ENCODE data around the gene OR52A1. TPM values are rescaled to one million over a fixed set of nuclear protein-coding genes. Genes with fewer than 3 reads are reported as not detected.

The OR52A1 gene
- total RNA-seq, 4 donors from 2014 or later = not detected

DNA sequence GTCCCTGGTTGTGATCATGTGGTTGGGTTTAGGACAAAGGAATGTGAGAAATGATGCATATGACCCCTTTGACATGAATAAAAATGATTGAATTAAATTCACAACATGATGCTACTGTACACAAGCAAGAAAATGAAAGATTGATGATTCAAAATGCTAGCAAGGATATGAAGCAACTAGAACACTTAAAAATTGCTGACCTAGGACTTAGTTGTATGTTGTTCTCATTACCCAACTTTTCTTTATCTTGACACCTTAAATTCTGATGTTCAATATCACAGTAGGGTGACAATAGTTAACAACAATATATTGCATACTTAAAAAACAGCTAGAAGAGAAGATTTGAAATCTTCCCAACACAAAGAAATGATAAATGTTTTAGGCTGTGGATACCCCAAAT lies 37.0 kb downstream of the OR52A1 start:
- no peaks in the 10 kb centered on the region for H3K4me1 ChIP-seq
- no peaks in the 10 kb centered on the region for H3K9me3 ChIP-seq
- no peaks in the 10 kb centered on the region for H3K36me3 ChIP-seq
- H3K27me3 ChIP-seq = no peaks in the 10 kb centered on the region
- TF ChIP-seq, protein P1, sequence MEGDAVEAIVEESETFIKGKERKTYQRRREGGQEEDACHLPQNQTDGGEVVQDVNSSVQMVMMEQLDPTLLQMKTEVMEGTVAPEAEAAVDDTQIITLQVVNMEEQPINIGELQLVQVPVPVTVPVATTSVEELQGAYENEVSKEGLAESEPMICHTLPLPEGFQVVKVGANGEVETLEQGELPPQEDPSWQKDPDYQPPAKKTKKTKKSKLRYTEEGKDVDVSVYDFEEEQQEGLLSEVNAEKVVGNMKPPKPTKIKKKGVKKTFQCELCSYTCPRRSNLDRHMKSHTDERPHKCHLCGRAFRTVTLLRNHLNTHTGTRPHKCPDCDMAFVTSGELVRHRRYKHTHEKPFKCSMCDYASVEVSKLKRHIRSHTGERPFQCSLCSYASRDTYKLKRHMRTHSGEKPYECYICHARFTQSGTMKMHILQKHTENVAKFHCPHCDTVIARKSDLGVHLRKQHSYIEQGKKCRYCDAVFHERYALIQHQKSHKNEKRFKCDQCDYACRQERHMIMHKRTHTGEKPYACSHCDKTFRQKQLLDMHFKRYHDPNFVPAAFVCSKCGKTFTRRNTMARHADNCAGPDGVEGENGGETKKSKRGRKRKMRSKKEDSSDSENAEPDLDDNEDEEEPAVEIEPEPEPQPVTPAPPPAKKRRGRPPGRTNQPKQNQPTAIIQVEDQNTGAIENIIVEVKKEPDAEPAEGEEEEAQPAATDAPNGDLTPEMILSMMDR (IDR thresholded peaks at IDR 0.05) = no peak
- TF ChIP-seq POLR2AphosphoS5 (IDR thresholded peaks at IDR 0.05) (no peak), POLR2A (IDR thresholded peaks at IDR 0.05) (no peak), EP300 (IDR thresholded peaks at IDR 0.05) (no peak)
- no peak overlapping the region for H3K4me3 ChIP-seq
- DNase-seq (ENCODE audit: low spot score in 2 of 2) = no peak
- no peak overlapping the region for H3K27ac ChIP-seq

DNA sequence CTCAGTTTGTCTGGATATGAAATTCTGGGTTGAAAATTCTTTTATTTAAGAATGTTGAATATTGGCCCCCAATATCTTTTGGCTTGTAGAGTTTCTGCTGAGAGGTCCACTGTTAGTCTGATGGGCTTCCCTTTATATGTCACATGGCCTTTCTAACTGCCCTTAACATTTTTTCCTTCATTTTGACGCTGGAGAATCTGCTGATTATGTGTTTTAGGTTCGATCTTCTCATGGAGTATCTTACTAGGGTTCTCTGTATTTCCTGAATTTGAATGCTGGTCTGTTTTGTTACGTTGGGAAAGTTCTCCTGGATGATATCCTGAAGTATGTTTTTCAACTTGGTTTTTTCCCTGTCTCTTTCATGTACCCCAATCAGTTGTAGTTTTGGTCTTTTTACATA lies 39.2 kb downstream of the OR52A1 start:
- no peaks in the 10 kb centered on the region for H3K4me1 ChIP-seq
- H3K27me3 ChIP-seq = no peaks in the 10 kb centered on the region
- no peak overlapping the region for H3K27ac ChIP-seq
- no peak overlapping the region for H3K4me3 ChIP-seq
- H3K9me3 ChIP-seq = no peaks in the 10 kb centered on the region
- TF ChIP-seq POLR2AphosphoS5 (IDR thresholded peaks at IDR 0.05) (no peak), POLR2A (IDR thresholded peaks at IDR 0.05) (no peak), EP300 (IDR thresholded peaks at IDR 0.05) (no peak)
- TF ChIP-seq, protein P1 (IDR thresholded peaks at IDR 0.05) = no peak
- H3K36me3 ChIP-seq = no peaks in the 10 kb centered on the region
- 76% methylated on average over 3 of the region's 3 CpGs for WGBS
- no peak for DNase-seq (ENCODE audit: low spot score in 2 of 2)

DNA sequence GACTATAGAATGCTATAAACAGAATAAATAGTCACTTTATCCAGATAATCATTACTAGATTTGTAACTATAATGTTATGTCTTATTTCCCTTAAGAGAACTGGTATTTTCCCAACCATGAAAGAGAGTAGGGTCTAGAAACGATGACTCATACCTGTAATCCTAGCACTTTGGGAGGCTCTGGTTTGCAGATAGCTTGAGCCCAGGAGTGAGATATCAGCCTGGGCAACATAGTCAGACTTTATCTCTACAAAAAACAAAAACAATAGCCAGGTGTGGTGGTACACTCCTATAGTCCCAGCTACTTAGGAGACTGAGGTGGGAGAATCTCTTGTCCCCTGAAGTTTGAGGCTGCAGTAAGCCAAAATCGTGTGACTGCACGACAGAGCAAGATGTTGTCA lies 47.3 kb downstream of the OR52A1 start:
- TF ChIP-seq EP300 (IDR thresholded peaks at IDR 0.05) (no peak), POLR2A (IDR thresholded peaks at IDR 0.05) (no peak), POLR2AphosphoS5 (IDR thresholded peaks at IDR 0.05) (no peak)
- TF ChIP-seq, protein P1 (IDR thresholded peaks at IDR 0.05) = no peak
- H3K9me3 ChIP-seq = no peaks in the 10 kb centered on the region
- no peak overlapping the region for H3K4me3 ChIP-seq
- H3K27ac ChIP-seq = no peak overlapping the region
- DNase-seq (ENCODE audit: low spot score in 2 of 2) = no peak
- 72% methylated on average over 3 of the region's 3 CpGs for WGBS
- H3K36me3 ChIP-seq = no peaks in the 10 kb centered on the region
- no peaks in the 10 kb centered on the region for H3K27me3 ChIP-seq
- no peaks in the 10 kb centered on the region for H3K4me1 ChIP-seq

DNA sequence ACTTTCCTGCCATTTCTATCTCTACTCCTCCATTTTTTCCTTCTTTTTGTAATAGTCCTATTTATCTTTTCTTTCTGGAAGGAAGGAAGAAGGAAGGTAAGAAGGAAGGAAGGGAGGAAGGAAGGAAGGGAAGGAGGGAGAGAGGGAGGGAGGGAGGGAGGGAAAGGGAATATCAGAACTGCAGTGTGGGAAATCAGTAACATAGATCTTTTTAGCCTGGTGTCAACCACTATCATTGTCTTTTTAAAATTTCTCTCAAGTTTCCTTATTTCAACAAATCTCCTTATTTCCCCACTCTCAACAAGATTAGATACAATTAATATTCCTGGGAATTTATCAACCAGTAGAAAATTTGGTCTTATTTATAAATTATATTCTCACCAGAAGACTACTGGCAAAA lies 51.5 kb downstream of the OR52A1 start:
- H3K9me3 ChIP-seq = no peaks in the 10 kb centered on the region
- no peak for DNase-seq (ENCODE audit: low spot score in 2 of 2)
- no peak for TF ChIP-seq POLR2AphosphoS5 (IDR thresholded peaks at IDR 0.05)
- H3K36me3 ChIP-seq = no peaks in the 10 kb centered on the region
- no peaks in the 10 kb centered on the region for H3K4me1 ChIP-seq
- no peaks in the 10 kb centered on the region for H3K27me3 ChIP-seq
- H3K27ac ChIP-seq = no peak overlapping the region
- H3K4me3 ChIP-seq = no peak overlapping the region

DNA sequence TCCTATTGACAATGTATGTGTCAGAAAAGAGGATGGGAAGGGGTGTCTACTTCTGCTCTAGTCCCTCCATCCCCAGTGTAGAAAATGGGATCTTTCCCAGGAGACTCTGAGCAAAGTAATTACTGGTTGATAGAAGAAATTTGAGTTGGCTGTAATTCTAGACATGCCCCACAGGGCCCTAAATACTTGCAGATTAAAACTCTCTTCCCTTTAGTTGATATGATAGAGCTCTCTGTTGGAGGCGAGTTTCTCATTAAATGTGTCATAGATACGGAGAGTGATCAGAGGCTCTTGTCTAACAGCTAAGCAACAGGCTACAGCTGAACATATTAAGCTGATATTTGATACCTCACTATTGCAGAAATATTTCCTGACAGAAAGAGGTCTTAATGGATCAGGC lies 52.3 kb downstream of the OR52A1 start:
- Histone ChIP-seq H3K4me1 (no peaks in the 10 kb centered on the region), H3K27ac (no peak overlapping the region), H3K4me3 (no peak overlapping the region), H3K27me3 (no peaks in the 10 kb centered on the region), H3K36me3 (no peaks in the 10 kb centered on the region), H3K9me3 (no peaks in the 10 kb centered on the region)
- 57% methylated on average over 2 of the region's 2 CpGs for WGBS
- TF ChIP-seq POLR2AphosphoS5 (IDR thresholded peaks at IDR 0.05) (no peak), EP300 (IDR thresholded peaks at IDR 0.05) (no peak), POLR2A (IDR thresholded peaks at IDR 0.05) (no peak)
- TF ChIP-seq, protein P1 (IDR thresholded peaks at IDR 0.05) = no peak
- DNase-seq (ENCODE audit: low spot score in 2 of 2) = no peak

DNA sequence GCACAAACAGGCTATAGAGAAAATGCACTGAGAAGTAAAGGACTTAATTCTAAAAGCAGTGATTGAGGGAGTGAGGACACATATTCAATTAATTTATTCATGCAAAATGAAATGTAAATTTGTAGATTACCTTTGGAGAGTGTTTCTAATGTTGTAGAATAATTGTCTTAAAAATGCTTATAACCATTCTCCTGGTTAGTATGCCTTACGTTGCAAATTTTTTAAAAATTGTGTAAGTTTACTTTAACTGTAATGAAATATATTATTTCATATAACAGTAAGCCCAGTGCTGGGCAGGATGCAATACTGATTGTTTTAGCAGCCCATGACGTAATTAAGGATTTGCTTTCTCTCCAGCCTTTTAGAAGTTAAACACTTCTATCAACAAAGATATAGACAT lies 58.5 kb downstream of the OR52A1 start:
- Histone ChIP-seq H3K4me3 (no peak overlapping the region), H3K4me1 (no peaks in the 10 kb centered on the region), H3K27me3 (no peaks in the 10 kb centered on the region), H3K36me3 (no peaks in the 10 kb centered on the region), H3K9me3 (no peaks in the 10 kb centered on the region), H3K27ac (no peak overlapping the region)
- WGBS = 84% methylated on average over 2 of the region's 2 CpGs
- no peak for DNase-seq (ENCODE audit: low spot score in 2 of 2)
- no peak for TF ChIP-seq POLR2AphosphoS5 (IDR thresholded peaks at IDR 0.05)
- no peak for TF ChIP-seq EP300 (IDR thresholded peaks at IDR 0.05)
- TF ChIP-seq POLR2A (IDR thresholded peaks at IDR 0.05) = no peak
- TF ChIP-seq, protein P1 (IDR thresholded peaks at IDR 0.05) = no peak

Measured in suprapubic skin (tissue), 4 donors.